ENCODE results near the gene HECW1.

Gene HECW1

DNA sequence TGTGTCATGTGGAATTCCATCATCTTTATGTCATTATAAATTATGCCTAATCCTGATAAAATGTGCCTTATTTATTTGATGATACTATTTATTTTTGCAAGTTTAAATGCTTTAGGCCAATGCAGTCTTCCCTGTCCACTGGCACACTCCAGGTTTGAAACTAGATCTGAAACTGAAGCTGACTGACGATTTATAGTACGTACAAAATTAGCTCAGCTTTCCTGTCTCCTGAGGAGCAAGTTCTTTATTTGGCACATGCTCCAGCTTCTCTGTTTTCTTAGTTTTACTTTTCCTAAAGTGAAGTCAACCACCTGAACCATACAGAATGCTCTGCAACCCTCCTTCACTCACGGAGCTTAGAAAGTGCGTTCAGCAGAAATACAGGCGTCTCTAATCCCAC is 164.1 kb downstream of the HECW1 start:
- DNase-seq: no peak

GRCh38 chr7:43278088-43278644 is 165.7 kb downstream of the HECW1 start:
- DNase-seq: no peak

DNA sequence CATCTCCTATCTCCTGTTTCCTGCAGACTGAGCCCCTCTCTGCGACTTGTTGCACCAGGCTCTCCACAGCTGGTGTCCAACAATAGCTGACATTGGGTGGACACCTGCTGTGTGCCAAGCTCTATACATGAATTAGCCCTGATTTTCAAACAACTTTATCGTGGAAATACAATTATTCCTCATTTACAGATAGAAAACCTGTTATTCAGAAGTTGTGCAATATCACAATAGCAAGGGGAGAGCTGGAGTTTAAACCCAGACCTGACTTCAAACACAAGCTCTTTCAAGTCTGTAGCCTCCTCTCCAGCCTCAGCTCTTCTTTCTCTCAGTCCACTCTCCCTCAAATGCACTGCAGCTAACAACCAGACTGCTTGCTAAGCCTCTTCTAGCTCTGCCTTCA is 168.8 kb downstream of the HECW1 start:
- DNase-seq: no peak

GRCh38 chr7:43283706-43284105 is 171.3 kb downstream of the HECW1 start:
- DNase-seq: no peak

- DNase-seq: no peak
These were observed 177.4 kb downstream of the HECW1 start for GRCh38 chr7:43289826-43290225.

DNA sequence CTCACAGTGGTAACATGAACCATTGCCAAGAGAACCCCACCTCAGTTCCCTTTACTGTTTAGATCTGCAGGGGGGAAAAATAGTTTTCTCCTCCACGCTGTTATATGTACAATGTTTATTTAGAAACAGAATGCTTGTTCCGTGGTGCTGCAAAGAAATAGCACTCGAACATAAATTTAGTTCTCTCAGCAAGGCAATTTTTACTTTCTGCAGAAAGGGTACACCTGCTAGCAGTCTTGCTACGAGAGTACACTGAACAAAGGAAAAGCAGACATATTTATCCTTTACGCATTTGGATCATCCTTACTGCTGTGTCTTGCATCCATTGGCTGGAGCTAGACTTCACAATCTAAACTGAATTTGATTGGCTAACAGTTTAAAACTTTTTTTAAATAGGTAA is 178.5 kb downstream of the HECW1 start:
- no peak for DNase-seq

DNA sequence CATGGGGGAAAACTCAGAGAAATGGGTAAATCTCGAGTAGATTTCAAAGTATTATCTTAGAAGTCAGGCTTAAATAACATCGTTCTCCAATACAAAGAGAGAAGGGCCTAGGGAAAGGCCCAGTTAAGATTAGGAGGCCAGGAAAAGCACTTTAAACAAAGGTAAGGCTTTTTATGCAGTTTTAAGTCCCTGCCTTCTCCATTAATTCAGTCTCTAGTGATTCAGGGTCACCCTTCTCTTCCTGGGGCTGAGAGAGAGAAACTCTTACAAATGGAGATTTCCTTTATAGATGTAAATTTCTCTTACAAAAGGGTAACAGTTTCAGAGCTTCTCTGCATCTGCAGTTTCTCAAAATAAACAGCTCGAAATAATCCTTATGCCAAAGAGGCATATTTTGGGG is 179.3 kb downstream of the HECW1 start:
- DNase-seq: no peak

GRCh38 chr7:43292384-43292783 is 179.9 kb downstream of the HECW1 start:
- DNase-seq: no peak

- DNase-seq: no peak
These were observed 181.7 kb downstream of the HECW1 start for GRCh38 chr7:43294080-43294630.

GRCh38 chr7:43295429-43295828 is 183.0 kb downstream of the HECW1 start:
- no peak for DNase-seq

DNA sequence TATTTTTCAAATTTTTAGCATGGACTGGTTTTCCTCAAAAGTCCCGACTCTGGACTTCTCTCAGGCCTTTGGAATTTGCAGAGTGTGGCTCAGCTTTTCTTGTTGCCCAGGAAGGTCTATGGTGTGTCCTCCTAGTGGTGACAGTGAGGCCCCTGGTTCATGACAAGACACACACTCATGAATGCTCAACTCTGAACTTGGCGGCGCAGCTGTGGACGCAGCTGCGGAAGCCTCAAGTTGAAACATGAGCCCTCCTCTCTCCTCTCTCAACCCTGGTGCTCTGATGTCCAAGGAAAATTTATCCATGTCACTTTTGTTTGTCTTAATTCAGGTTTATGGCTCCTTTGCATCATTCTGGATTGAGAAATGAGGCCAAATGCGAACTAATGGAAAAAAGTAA is 183.9 kb downstream of the HECW1 start:
- no peak for DNase-seq

DNA sequence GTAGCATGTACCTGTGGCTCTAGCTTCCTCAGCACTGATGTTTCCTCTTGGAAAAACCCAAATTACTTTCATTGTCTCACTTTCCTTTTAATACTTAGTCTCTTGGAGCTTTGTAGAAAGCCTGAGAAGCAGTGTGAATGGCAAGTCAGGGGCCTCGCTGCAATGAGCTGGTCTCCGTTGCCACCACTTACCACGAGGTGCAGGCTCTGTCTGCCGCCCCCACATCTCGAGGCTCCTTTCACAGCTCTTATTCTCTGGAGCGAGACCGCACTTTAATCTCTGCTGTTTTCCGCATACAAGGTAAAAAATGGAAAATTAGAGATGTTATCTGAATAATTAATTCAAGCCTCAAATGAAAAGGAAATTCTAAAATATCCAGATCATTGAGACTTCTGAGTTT is 186.2 kb downstream of the HECW1 start:
- no peak for DNase-seq

DNA sequence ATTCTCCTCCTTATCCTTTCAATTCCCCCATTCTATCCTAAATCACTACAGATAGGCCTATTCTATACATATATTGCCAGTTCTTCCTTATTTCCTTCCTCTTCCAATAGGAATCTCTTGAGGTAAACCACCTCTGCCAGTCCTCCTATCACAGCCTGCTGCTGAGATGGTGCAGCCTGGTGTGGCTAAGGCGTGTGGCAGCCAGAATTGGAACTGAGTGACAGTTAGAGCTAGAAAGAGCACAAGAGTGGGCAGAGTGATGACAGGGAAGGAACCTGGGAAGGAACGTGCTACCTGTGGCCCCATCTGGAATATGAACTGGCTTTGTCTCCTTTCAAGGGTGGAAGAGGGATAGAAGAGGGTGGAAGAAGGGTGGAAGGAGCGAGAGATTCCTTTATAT is 187.7 kb downstream of the HECW1 start:
- no peak for DNase-seq

- no peak for DNase-seq
These were observed 189.8 kb downstream of the HECW1 start for GRCh38 chr7:43302211-43302711.

- DNase-seq: no peak
These were observed 190.5 kb downstream of the HECW1 start for GRCh38 chr7:43302773-43303460.

DNA sequence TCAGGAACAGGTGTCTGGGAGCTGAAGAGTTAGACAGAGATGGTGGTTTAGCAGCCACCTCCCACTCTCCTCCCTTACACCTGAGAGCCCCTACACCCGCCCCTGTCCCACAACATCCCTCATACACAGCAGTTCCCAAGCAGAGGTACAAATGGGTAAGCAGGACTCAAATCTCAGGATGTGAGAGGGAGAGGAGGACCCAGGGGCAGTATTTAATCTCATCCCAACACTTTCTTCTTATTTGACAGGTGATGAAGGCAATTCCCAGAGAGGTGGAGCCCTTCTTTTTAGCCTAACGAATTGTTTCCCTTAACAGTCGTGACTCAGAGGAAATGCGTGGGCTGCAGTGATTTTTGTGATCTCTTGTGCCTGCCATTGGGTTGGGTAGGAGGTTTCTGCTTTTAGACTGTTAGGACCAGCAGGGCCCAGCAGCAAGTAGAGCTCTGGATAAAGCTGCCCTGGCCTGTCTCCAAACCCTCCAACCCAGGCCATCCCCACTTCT is 191.3 kb downstream of the HECW1 start:
- DNase-seq: no peak

DNA sequence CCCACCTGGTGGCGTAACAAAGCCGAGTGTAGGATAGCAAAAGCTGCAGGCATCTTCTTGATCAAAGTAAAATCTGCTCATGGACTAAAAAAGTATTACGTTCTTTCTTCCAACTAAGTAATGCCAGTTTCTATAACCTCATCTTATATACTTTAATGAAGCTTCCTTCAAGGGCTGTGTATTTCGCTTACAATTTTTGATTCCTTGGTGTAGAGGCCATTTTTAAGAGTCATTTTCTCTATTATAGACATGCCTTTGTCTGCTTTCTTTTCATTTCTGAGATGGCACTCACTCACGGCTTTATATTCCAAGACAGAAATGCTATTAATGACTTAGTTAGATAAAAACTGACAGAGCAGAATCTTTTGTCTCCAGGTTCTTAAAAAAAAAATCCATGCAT is 194.0 kb downstream of the HECW1 start:
- no peak for DNase-seq

- no peak for DNase-seq
These were observed 195.1 kb downstream of the HECW1 start for GRCh38 chr7:43307522-43307921.

- DNase-seq: no peak
These were observed 196.7 kb downstream of the HECW1 start for GRCh38 chr7:43308913-43309705.

DNA sequence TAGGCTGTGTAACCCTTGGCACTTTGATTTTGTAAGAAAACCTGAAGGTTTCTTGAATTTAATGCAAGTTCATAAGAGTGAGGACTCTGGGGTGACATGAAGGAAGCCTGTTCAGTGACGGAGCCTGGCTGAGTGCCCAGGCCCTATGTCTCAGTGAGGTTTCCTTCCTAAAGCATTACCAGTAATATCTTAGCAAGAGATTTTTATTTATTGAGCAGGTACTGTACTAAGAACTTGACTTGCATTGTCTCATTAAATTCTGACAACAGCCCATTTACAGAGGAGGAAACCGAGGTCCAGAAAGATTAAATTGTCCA is 197.2 kb downstream of the HECW1 start:
- no peak for DNase-seq

DNA sequence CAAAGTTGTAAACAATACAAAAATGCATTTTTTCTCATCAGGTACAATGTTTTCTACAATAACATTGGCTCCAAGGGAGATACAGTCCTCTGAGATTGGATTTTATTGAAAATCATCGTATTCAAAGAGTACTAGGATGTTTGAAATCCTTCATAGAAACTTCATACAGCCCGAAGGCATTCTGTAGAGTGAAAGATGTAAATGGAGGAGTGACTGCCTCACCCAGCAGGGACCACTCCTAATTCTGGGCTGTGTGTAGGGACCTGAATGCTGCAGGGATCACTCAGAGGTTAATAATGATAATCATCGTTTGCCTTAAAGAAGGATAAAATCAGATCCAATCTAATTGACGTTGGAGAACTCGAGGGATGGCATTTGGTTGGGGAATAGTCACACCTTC is 198.6 kb downstream of the HECW1 start:
- DNase-seq: no peak

- DNase-seq: no peak
These were observed 199.2 kb downstream of the HECW1 start for GRCh38 chr7:43311694-43312093.

DNA sequence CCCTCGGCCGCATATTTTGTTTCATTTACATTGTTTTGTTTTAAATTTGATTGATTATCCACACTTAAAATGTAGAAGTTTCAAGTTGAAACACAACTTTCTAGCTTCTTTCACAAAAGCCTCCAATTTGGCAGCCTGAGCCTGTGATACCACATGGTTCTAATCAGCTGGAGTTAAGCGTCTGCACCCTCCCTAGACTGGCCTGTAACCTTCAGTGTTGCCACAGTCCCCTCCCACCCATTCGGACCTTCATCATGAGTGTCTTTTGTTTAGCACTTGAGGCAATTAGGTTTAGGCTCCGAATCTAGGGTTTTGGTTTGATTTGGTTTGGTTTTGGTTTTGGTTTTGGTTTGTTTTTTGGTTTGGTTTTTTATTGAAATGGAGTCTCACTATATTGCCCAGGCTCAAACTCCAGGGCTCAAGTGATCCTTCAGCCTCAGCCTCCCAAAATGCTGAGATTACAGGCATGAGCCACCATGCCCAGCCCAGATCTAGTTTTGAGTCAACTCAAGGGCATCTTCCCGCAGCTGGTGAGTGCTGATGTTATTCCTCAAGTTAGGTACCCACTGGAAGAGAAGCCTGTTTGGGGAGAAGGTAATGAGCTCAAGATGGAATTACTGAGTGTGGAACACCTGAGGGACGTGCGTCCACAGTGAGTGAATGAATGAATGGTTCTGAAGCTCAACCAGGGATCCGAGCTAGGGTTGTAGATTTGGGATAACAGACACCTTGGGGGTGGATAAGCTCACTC is 201.4 kb downstream of the HECW1 start:
- DNase-seq: no peak

Measured in bone marrow (tissue), 2 donors.